Nephron (organoid): Measurements from ENCODE around the gene KRTAP10-6.

ENCODE experiments used
- H3K27ac Mint-ChIP-seq, 3 experiments: 2 replicates each; pipeline ENCODE4 v1.8.0; 2020; ENCODE audit warnings: mixed read lengths in 3 of 3, mild to moderate bottlenecking in 2 of 3, moderate library complexity in 1 of 3
- H3K27me3 Mint-ChIP-seq: 2 replicates; pipeline ENCODE4 v1.8.0; 2021; ENCODE audit warnings: low read depth, mild to moderate bottlenecking, moderate library complexity, mixed read lengths
- H3K36me3 Mint-ChIP-seq: 2 replicates; pipeline ENCODE4 v1.8.0; 2020; ENCODE audit warnings: low read depth, mixed read lengths
- H3K4me1 Mint-ChIP-seq: 2 replicates; pipeline ENCODE4 v1.8.0; 2020; ENCODE audit warnings: mixed read lengths
- H3K4me3 Mint-ChIP-seq, 3 experiments: 2 replicates each; pipeline ENCODE4 v1.8.0; 2020; ENCODE audit warnings: mild to moderate bottlenecking in 3 of 3, mixed read lengths in 3 of 3, moderate library complexity in 2 of 3
- H3K9me3 Mint-ChIP-seq: 2 replicates; pipeline ENCODE4 v1.8.0; 2020; ENCODE audit warnings: mixed read lengths
- TF ChIP-seq, protein P1 (sequence below), 3 experiments: fragments of 200-600 bp; sonication (generic); IDR thresholded peaks; one replicate each; pipeline ENCODE4 v1.5.0; 2021; ENCODE audit warnings: antibody characterized with exemption in 3 of 3; ENCODE audit not compliant: unreplicated experiment in 3 of 3

KRTAP10-6 gene

DNA sequence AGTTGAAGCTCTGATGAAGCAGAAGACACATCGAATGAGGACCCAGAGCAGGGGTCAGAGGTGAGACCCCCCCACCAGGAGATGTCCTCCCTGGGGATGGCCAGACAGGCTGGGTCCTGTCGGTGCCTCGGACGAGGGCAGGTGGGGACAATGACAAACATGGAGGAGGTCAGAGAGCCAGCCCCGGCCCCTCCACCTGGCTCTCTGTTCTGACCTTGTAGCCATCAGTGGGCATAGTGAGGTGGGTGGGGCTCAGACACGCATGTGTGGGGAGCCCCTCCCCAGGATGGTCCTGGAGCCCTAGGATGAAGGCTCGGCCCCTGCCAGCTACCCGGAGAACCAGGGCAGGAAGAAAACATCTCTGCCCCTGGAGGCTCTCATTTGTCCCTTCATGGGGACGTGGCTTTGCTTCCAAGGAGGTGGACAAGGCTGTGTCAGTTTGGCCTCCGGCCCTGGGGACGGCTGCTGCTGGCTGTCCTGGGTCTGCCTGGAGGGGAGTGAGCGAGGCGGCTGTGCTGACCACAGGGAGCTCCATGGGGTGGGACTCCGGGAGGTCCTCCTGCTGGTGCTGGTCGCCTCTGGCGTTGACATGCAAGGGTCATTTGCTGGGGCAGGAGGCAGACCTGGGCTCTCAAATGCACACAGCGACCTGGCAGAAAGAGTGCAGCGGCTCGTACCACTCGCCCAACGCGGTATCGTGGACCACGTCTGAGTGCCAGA is 2.6 kb downstream of the KRTAP10-6 start:
- TF ChIP-seq, protein P1, sequence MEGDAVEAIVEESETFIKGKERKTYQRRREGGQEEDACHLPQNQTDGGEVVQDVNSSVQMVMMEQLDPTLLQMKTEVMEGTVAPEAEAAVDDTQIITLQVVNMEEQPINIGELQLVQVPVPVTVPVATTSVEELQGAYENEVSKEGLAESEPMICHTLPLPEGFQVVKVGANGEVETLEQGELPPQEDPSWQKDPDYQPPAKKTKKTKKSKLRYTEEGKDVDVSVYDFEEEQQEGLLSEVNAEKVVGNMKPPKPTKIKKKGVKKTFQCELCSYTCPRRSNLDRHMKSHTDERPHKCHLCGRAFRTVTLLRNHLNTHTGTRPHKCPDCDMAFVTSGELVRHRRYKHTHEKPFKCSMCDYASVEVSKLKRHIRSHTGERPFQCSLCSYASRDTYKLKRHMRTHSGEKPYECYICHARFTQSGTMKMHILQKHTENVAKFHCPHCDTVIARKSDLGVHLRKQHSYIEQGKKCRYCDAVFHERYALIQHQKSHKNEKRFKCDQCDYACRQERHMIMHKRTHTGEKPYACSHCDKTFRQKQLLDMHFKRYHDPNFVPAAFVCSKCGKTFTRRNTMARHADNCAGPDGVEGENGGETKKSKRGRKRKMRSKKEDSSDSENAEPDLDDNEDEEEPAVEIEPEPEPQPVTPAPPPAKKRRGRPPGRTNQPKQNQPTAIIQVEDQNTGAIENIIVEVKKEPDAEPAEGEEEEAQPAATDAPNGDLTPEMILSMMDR (IDR thresholded peaks at IDR 0.05; ENCODE audit: unreplicated experiment in 3 of 3) = no peak
- Mint-ChIP-seq H3K9me3 (peaks cover 15% of the 10 kb centered on the region), H3K4me1 (peaks cover 11% of the 10 kb centered on the region), H3K27ac (no peak overlapping the region), H3K36me3 (no peaks in the 10 kb centered on the region), H3K4me3 (no peak overlapping the region), H3K27me3 (peaks cover 38% of the 10 kb centered on the region)

DNA sequence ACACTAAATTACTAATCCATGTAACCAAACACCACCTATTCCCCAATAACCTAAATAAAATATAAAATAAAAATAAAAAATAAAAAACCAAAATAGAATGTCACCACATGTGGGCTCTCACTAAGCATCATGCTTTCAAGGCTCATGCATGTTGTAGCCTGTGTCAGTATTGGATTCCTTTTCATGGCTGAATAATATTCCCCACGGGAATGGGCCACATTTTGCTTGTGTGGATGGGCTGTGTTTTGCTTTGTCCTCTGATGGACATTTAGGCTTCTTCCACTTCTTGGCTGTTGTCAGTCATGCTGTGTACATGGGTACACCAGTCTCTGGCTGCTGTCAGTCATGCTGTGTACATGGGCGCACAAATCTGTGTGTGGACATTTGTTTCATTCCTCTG is 3.2 kb downstream of the KRTAP10-6 start:
- Mint-ChIP-seq H3K27ac (no peak overlapping the region), H3K4me1 (peaks cover 10% of the 10 kb centered on the region), H3K4me3 (no peak overlapping the region), H3K9me3 (peaks cover 15% of the 10 kb centered on the region), H3K36me3 (no peaks in the 10 kb centered on the region), H3K27me3 (peaks cover 37% of the 10 kb centered on the region)
- TF ChIP-seq, protein P1 (IDR thresholded peaks at IDR 0.05; ENCODE audit: unreplicated experiment in 3 of 3) = no peak

DNA sequence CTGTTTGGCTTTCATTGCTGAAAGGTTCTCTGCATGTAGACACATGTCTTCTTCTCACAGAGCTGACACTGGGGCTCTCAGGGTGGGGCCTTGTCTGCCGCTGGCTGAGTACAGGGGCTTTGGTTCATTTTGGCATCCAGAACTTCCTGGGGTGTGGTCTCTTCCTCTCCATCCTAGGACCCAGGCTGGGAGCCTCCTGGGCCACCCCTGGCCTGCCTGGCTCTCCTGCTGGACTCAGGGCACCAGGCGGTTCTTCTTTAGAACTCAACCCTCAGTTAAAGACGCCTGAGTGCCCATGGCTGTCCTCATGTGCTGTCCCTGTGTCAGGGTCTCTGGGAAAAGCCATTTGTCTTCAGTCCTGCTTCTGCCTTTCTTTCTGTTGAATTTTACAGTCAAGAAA is 6.4 kb downstream of the KRTAP10-6 start:
- Mint-ChIP-seq H3K4me1 (no peaks in the 10 kb centered on the region), H3K4me3 (no peak overlapping the region), H3K27me3 (peaks cover 28% of the 10 kb centered on the region), H3K36me3 (no peaks in the 10 kb centered on the region), H3K27ac (no peak overlapping the region), H3K9me3 (peaks cover 31% of the 10 kb centered on the region)
- TF ChIP-seq, protein P1 (IDR thresholded peaks at IDR 0.05; ENCODE audit: unreplicated experiment in 3 of 3) = no peak

DNA sequence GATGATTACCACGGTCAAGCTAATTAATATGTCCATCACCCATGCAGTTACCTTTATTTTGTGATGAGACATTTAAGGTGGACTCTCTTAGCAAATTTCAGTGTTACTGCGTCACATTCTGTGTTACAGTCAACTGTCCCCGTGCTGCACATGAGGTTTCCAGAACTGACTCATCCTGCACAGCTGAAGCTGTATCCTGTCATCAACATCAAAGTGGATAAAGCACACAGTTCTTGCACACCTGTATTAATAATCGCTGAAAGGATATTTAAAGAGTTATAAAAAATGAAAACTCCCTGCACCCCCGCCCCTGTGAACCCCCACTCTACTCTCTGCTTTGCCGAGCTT is 8.5 kb downstream of the KRTAP10-6 start:
- no peaks in the 10 kb centered on the region for H3K4me1 Mint-ChIP-seq
- H3K27ac Mint-ChIP-seq = no peak overlapping the region
- no peak overlapping the region for H3K4me3 Mint-ChIP-seq
- peaks cover 4% of the 10 kb centered on the region for H3K36me3 Mint-ChIP-seq
- H3K9me3 Mint-ChIP-seq = peaks cover 38% of the 10 kb centered on the region
- H3K27me3 Mint-ChIP-seq = peaks cover 37% of the 10 kb centered on the region
- TF ChIP-seq, protein P1 (IDR thresholded peaks at IDR 0.05; ENCODE audit: unreplicated experiment in 3 of 3) = no peak

DNA sequence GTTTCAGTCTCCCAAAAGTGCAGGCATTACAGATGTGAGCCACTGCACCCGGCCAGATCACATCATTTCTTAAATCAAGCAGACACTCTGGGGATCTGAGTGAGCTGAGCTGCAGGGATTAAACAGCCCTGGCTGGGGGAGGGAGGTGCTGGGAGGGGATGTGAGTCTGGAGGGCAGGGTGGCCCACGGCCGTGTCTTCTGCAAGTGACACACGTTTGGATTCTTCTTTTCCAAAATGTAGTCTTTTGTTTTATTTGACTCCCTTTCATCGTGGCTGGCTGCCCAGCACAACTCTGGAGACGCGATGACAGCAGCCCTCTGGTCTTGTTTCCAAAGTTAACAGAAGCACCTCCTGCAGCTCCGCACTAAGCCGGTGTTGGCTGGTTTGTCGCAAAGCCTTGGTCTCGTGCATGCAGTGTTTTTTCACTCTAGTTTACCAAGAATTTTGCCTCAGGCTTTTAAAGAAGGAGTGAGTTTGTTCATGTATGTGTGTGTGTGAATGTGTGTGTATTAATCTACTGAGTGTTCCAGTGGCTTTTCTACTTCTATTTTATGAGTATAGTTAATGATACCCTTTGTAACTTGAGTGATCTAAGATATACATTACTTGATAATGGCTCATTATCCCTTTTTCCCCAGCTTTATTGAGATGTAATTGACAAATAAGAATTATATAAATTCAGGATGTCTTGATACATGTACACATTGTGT is 9.1 kb downstream of the KRTAP10-6 start:
- peaks cover 4% of the 10 kb centered on the region for H3K36me3 Mint-ChIP-seq
- TF ChIP-seq, protein P1 (IDR thresholded peaks at IDR 0.05; ENCODE audit: unreplicated experiment in 3 of 3) = no peak
- H3K27me3 Mint-ChIP-seq = peaks cover 37% of the 10 kb centered on the region
- H3K4me1 Mint-ChIP-seq = no peaks in the 10 kb centered on the region
- H3K27ac Mint-ChIP-seq = peak overlapping the region in 1 of 3 experiments; percentile 72
- H3K9me3 Mint-ChIP-seq = peaks cover 40% of the 10 kb centered on the region
- H3K4me3 Mint-ChIP-seq = no peak overlapping the region
